IMR-90 (cell line): ENCODE measurements around the gene DESI2.
"Not testable (repeated sequence)": the region's sequence is repeated elsewhere in the genome, so short reads cannot be mapped to it uniquely, and the experiment has no call there.

Experiments used
- BHLHE40 ChIP-seq: fragments of 150-350 bp; IDR thresholded peaks from 2 replicates; pipeline ENCODE4 v1.6.1; 2016; ENCODE audit warnings: mild to moderate bottlenecking, low read depth, low read length
- CEBPB ChIP-seq: IDR thresholded peaks from 2 replicates; pipeline ENCODE4 v1.6.1; 2012; ENCODE audit warnings: low read depth, low read length, improper control_type of control experiment
- CHD1 ChIP-seq: IDR thresholded peaks from 2 replicates; pipeline ENCODE4 v1.6.1; 2012; ENCODE audit warnings: low read depth, low read length, improper control_type of control experiment
- MAFK ChIP-seq: IDR thresholded peaks from 2 replicates; pipeline ENCODE4 v1.6.1; 2012; ENCODE audit warnings: low read depth, low read length, improper control_type of control experiment
- MAZ ChIP-seq: IDR thresholded peaks from 2 replicates; pipeline ENCODE4 v1.6.1; 2012; ENCODE audit warnings: low read depth, mild to moderate bottlenecking, low read length, improper control_type of control experiment, moderate library complexity, borderline replicate concordance
- NFE2L2 ChIP-seq: fragments of 150-350 bp; IDR thresholded peaks from 2 replicates; pipeline ENCODE4 v1.6.1; 2016; ENCODE audit warnings: low read depth, mild to moderate bottlenecking, low read length
- POLR2A ChIP-seq: IDR thresholded peaks from 2 replicates; pipeline ENCODE4 v1.6.1; 2012; ENCODE audit warnings: mild to moderate bottlenecking, low read depth, low read length
- RAD21 ChIP-seq: IDR thresholded peaks from 2 replicates; pipeline ENCODE4 v1.6.1; 2012; ENCODE audit warnings: low read length, improper control_type of control experiment
- RCOR1 ChIP-seq: IDR thresholded peaks from 2 replicates; pipeline ENCODE4 v1.6.1; 2012; ENCODE audit warnings: mild to moderate bottlenecking, low read length, improper control_type of control experiment; ENCODE audit not compliant: insufficient replicate concordance
- RFX5 ChIP-seq: IDR thresholded peaks from 2 replicates; pipeline ENCODE4 v1.8.0; 2012; ENCODE audit warnings: low read depth, mild to moderate bottlenecking, low read length, moderate library complexity
- SMC3 ChIP-seq: fragments of 150-350 bp; IDR thresholded peaks from 2 replicates; pipeline ENCODE4 v1.6.1; 2016; ENCODE audit warnings: low read depth, mild to moderate bottlenecking, antibody characterized with exemption, low read length, moderate library complexity
- TF ChIP-seq, protein P1 (sequence below): conservative IDR thresholded peaks from 2 replicates; pipeline ENCODE4 v1.5.1; 2012; ENCODE audit warnings: mild to moderate bottlenecking, low read depth, low read length, improper control_type of control experiment
- TF ChIP-seq, protein P2 (sequence below): fragments of 150-350 bp; IDR thresholded peaks from 2 replicates; pipeline ENCODE4 v1.6.1; 2017; ENCODE audit warnings: mild to moderate bottlenecking, antibody characterized with exemption, low read length, low read depth
- TF ChIP-seq, protein P3 (sequence below): fragments of 150-350 bp; IDR thresholded peaks from 2 replicates; pipeline ENCODE4 v1.6.1; 2016; ENCODE audit warnings: low read depth, mild to moderate bottlenecking, low read length, moderate library complexity, borderline replicate concordance

DNA sequence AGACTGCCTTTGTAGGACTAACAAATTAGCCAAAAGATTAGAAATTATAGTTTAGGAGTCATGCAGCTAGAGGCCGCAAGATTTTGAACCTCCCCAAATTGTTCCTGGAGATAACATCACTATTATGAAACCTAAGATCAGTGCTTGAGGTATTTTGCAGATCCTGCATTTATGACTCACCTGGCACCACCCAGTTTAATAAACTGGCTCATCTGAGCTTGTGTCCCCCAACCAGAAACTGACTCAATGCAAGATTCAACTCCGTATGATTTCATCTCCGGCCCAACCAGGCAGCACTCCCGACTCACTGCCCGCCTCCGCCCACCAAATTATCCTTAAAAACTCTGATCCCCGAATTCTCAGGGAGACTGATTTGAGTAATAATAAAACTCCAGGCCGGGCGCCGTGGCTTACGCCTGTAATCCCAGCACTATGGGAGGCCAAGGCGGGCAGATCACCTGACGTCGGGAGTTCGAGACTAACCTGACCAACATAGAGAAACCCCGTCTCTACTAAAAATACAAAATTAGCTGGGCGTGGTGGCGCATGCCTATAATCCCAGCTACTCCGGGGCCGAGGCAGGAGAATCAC lies 87.2 kb downstream of the DESI2 start:
- not testable (repeated sequence) for TF ChIP-seq MAZ, CHD1, MAFK, POLR2A, CEBPB, RCOR1, RFX5, BHLHE40, RAD21, SMC3, NFE2L2
- TF ChIP-seq, protein P1, sequence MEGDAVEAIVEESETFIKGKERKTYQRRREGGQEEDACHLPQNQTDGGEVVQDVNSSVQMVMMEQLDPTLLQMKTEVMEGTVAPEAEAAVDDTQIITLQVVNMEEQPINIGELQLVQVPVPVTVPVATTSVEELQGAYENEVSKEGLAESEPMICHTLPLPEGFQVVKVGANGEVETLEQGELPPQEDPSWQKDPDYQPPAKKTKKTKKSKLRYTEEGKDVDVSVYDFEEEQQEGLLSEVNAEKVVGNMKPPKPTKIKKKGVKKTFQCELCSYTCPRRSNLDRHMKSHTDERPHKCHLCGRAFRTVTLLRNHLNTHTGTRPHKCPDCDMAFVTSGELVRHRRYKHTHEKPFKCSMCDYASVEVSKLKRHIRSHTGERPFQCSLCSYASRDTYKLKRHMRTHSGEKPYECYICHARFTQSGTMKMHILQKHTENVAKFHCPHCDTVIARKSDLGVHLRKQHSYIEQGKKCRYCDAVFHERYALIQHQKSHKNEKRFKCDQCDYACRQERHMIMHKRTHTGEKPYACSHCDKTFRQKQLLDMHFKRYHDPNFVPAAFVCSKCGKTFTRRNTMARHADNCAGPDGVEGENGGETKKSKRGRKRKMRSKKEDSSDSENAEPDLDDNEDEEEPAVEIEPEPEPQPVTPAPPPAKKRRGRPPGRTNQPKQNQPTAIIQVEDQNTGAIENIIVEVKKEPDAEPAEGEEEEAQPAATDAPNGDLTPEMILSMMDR = not testable (repeated sequence)
- TF ChIP-seq, protein P2, sequence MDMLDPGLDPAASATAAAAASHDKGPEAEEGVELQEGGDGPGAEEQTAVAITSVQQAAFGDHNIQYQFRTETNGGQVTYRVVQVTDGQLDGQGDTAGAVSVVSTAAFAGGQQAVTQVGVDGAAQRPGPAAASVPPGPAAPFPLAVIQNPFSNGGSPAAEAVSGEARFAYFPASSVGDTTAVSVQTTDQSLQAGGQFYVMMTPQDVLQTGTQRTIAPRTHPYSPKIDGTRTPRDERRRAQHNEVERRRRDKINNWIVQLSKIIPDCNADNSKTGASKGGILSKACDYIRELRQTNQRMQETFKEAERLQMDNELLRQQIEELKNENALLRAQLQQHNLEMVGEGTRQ = not testable (repeated sequence)
- TF ChIP-seq, protein P3, sequence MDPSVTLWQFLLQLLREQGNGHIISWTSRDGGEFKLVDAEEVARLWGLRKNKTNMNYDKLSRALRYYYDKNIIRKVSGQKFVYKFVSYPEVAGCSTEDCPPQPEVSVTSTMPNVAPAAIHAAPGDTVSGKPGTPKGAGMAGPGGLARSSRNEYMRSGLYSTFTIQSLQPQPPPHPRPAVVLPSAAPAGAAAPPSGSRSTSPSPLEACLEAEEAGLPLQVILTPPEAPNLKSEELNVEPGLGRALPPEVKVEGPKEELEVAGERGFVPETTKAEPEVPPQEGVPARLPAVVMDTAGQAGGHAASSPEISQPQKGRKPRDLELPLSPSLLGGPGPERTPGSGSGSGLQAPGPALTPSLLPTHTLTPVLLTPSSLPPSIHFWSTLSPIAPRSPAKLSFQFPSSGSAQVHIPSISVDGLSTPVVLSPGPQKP = not testable (repeated sequence)
